Measurements from ENCODE around the gene HHIPL1. TPM values are rescaled to one million over a fixed set of nuclear protein-coding genes. Genes with fewer than 3 reads are reported as not detected.
A peak's percentile ranks its signal among the peaks of the same experiment; 100 is the strongest.
"Not testable (repeated sequence)": the region's sequence is repeated elsewhere in the genome, so short reads cannot be mapped to it uniquely, and the experiment has no call there.

HHIPL1 gene
- total RNA-seq, 1 donor from 2014 or later = 12.0 TPM

GRCh38 chr14:99658218-99658845 lies 13.4 kb downstream of the HHIPL1 start:
- DNase-seq (ENCODE audit: low spot score) = no peak

GRCh38 chr14:99659333-99659741 lies 14.4 kb downstream of the HHIPL1 start:
- no peak for DNase-seq (ENCODE audit: low spot score)

GRCh38 chr14:99660006-99660566 lies 15.2 kb downstream of the HHIPL1 start:
- DNase-seq (ENCODE audit: low spot score) = peak; percentile 31

GRCh38 chr14:99660794-99661193 lies 15.9 kb downstream of the HHIPL1 start:
- DNase-seq (ENCODE audit: low spot score) = no peak

GRCh38 chr14:99661206-99661605 lies 16.3 kb downstream of the HHIPL1 start:
- not testable (repeated sequence) for DNase-seq (ENCODE audit: low spot score)

GRCh38 chr14:99662846-99663245 lies 17.9 kb downstream of the HHIPL1 start:
- DNase-seq (ENCODE audit: low spot score) = no peak

GRCh38 chr14:99663386-99664057 lies 18.6 kb downstream of the HHIPL1 start:
- peak; percentile 73 for DNase-seq (ENCODE audit: low spot score)

GRCh38 chr14:99664058-99664936 lies 19.4 kb downstream of the HHIPL1 start:
- DNase-seq (ENCODE audit: low spot score) = peak; percentile 67

GRCh38 chr14:99664937-99665273 lies 20.0 kb downstream of the HHIPL1 start:
- no peak for DNase-seq (ENCODE audit: low spot score)

- DNase-seq (ENCODE audit: low spot score) = no peak
Measured at GRCh38 chr14:99666533-99666932, 21.6 kb downstream of the HHIPL1 start.

GRCh38 chr14:99667045-99667444 lies 22.1 kb downstream of the HHIPL1 start:
- DNase-seq (ENCODE audit: low spot score) = no peak

GRCh38 chr14:99667821-99668220 lies 22.9 kb downstream of the HHIPL1 start:
- DNase-seq (ENCODE audit: low spot score) = no peak

- peak; percentile 73 for DNase-seq (ENCODE audit: low spot score)
Measured at GRCh38 chr14:99668307-99669295, 23.7 kb downstream of the HHIPL1 start.

GRCh38 chr14:99670361-99671234 lies 25.7 kb downstream of the HHIPL1 start:
- DNase-seq (ENCODE audit: low spot score) = no peak

- no peak for DNase-seq (ENCODE audit: low spot score)
Measured at GRCh38 chr14:99671235-99672224, 26.6 kb downstream of the HHIPL1 start.

GRCh38 chr14:99672506-99673304 lies 27.8 kb downstream of the HHIPL1 start:
- DNase-seq (ENCODE audit: low spot score) = no peak

- no peak for DNase-seq (ENCODE audit: low spot score)
Measured at GRCh38 chr14:99673305-99674063, 28.6 kb downstream of the HHIPL1 start.
